Measurements from ENCODE around the gene METTL25B.

METTL25B gene

DNA sequence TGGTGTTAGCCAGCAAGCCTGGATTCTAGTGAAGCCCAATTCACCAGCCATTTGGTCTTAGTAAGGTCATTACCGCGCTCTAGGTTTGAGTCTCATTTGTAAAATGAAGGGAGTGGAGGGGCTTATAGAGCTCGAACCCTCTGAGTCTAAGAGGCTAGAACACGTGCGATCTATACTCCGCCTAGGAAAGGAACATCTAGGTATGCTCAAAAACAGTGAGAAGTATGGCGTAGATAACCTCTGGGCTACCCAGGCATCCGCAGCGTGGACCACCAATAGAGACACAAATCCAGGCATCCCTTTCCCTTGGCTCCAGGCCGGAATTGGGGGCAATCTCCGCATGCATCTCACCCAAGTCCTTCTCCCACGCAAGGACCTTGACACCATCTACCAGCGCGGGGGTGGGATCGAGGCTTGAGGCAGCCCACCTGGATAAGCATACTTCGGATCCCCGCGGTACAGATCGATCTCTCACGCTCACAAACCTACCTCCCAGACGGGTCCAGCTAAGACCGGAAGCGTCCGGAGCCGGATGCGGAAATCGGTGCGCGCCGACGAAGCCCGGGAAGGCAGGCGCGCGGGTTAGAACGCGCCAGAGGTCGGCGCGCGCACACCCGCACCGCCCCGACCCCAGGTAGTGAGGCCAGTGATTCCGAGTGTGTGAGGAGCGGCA, at the start of gene METTL25B:
Gene METTL25B, plus strand, starts transcription at position 544 of the 673 bp plus-strand sequence. CDS start 636 bp downstream, outside the sequence.
- DNase-seq (ENCODE audit: low read depth in 3 of 3, low spot score in 1 of 3), result peak in 1 of 3 donors; percentile 58

- no peak for DNase-seq (ENCODE audit: low read depth in 3 of 3, low spot score in 1 of 3)
These were observed 48.2 kb upstream of the METTL25B start for GRCh38 chr1:156680056-156680455.

DNA sequence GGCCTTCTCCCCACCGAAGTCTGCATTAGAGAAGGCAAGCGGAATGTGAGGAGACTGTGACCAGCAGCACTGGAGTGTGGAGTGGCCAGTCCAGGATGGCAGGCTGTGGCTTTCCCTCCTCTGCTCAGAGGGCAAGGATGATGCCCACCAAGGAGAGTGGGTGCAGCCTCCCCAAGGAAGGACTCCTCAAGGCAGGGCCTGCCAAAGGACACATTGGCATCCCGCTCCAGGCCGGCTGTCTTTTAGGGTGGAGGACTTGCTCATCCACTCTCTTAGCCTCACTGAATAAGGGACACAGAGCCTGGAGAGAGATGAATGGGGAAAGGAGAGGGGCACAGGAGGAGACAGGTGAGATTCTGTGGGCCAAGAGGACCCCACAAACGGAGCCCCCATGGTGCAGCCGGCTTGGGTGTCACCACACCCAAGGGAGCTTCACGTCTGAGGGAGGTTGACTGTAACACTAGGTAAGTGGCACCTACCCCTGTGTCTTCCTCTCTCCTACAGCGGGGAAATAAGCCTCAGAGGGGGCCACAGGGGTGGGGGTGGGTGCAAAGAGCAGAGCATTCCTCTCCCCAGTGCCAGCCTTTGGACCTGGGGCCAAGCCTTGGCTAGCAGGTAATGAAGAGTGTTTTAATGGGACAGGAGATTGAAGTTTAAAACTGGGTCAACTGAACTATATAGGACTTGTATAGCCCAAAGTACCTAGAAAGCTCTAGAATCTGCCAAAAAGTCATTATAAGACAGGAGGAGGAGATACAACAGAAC, 46.9 kb upstream of the METTL25B start:
- DNase-seq (ENCODE audit: low read depth in 3 of 3, low spot score in 1 of 3), result no peak

DNA sequence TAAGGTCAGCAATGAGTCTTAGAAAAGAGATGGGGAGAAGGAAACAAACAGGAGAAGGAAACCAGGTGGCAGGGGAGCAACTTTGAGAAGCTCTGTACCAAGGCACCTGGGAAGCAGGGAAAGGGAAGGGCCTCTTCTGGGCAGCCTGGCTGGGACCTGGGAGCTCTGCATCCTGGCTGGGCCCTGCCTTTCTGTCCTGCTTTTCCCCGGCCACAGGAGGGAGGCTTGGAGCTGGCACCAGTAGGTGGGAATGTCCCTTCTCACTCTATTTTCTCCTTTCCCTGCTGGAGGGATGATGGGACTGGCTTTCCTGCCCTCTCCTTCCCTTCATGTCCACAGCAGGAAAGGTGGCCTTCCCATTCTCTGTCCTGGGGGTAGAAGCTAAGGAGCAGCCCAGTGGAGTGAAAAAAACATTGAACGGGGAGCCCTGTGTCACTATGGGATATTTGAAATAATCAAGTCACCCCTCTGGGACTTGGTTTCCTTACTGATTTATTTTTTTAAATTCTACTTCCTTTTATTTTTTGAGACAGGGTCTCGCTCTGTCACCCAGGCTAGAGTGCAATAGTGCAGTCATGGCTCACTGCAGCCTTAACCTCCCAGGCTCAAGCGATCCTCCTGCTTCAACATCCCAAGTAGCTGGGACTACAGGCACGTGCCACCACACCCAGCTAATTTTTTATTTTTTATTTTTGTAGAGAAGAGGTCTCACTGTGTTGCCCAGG, 45.9 kb upstream of the METTL25B start:
- DNase-seq (ENCODE audit: low read depth in 3 of 3, low spot score in 1 of 3), result no peak

GRCh38 chr1:156684227-156684782, 44.0 kb upstream of the METTL25B start:
- DNase-seq (ENCODE audit: low read depth in 3 of 3, low spot score in 1 of 3), result no peak

- peak; percentile 51 to 55 (median 51) for DNase-seq (ENCODE audit: low read depth in 3 of 3, low spot score in 1 of 3)
These were observed 39.0 kb upstream of the METTL25B start for GRCh38 chr1:156689035-156689952.

DNA sequence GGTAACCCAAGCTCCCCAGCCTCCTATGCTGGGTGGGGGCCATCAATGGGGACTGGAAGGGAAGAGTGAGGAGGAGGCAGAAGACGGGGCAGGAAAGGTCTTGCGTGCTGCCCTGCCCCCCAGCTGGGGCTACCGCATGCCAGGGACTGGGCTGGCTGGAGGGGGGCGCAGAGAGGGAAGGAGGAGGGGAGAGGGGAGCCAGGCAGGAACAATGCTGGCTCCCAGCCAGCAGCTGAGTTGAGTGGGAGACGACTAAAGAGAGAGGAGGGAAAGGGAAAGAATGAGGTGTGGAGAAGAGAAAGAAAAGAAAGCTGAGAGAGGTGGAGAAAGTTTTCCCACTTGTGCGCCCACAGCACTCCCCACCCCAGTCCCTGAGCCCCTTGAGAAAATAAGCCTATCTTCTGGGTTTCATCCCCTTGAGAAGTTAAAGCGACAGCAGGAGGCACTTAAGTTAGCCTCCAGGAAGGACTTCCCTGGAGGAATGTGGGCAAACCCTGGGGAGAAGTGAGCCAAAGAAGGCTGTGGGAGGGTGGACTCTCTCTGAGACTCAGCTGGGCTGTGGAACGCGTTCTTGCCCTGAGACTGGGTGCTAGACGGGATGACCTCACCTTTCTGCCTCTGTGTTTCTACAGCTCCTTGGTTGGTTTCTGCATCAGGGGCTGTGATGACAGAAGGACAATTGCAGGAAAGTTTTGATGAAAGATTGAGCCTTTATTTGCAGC, 38.2 kb upstream of the METTL25B start:
- no peak for DNase-seq (ENCODE audit: low read depth in 3 of 3, low spot score in 1 of 3)

DNA sequence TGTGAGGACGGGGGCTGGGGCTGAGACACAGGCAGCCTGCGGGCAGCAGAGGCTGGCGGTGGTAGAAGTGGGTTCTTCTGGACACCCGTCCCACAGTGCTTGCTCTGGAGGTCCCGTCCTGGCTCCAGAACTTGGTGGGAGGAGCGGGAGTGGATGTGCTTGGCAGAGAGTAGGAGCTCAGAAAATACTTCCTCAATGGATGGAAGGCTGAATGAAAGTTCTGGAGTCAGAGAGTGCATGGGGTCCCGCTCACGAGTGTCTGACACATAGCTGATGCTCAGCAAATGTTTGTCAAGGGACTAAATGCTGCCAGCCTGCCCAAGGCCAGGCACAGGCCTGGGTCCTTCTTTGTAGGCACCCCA, 37.6 kb upstream of the METTL25B start:
- DNase-seq (ENCODE audit: low read depth in 3 of 3, low spot score in 1 of 3), result no peak

DNA sequence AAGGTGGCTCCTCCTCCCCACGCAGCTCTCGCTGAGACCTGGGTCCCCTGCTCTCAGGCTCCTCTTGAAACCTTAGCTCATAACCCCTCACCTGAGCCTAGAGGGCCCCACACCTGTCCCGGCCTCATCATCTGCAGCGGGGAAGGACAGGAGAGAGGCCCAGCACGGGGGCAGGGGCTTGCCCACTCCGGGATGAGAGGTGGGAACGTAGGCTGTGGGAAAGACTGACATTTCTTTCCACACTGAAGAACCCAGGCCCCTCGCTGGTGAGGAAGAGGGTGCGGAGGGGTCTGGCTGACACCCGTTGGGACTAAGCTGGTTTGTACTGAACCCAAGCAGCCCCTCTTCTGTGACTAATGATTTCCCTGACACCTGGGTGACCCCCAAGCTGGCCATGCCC, 37.1 kb upstream of the METTL25B start:
- DNase-seq (ENCODE audit: low read depth in 3 of 3, low spot score in 1 of 3), result no peak

- no peak for DNase-seq (ENCODE audit: low read depth in 3 of 3, low spot score in 1 of 3)
These were observed 36.4 kb upstream of the METTL25B start for GRCh38 chr1:156691665-156692440.

- no peak for DNase-seq (ENCODE audit: low read depth in 3 of 3, low spot score in 1 of 3)
These were observed 35.8 kb upstream of the METTL25B start for GRCh38 chr1:156692441-156692924.

GRCh38 chr1:156692925-156693847, 35.1 kb upstream of the METTL25B start:
- DNase-seq (ENCODE audit: low read depth in 3 of 3, low spot score in 1 of 3), result no peak

DNA sequence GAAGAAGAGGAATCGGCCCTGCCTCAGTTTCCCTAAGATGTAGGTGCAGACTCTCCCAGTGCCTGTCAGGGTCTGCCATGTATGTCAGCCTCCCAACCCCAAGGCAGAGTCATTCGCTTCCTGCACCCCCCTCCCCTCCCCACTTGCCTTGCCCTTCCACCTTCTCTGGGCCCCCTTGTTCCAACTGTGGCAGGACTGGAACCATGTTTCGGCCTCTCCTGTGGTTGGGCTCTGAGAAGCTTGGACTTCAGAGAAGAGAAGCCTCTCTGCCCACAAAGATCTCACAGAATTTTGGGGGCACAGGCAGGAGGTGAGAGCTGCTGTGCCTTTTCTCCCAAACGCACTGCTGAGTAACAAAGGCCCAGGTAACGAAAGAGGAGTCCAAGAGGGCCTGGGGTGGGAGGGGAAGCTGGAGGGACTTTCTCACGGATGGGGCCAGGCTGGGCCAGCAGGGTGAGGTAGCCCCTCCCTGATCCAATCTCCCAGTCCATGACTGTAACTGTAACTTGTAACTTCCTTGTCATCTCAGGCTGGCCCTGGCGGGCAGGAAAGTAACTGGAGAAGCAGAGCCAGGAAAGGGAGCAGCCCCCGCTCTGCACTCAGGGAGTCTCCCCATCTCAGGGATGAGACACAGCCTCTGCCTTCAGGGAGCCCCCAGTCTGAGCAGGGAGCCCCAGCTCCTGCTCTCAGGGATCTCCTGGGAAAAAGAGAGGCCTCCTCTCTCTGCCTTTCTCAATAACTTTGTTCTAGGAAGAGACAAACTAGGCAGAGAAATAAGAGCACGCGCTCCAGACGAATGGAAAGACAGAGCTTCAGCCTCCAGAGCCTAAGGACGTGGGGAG, 34.2 kb upstream of the METTL25B start:
- no peak for DNase-seq (ENCODE audit: low read depth in 3 of 3, low spot score in 1 of 3)

- no peak for DNase-seq (ENCODE audit: low read depth in 3 of 3, low spot score in 1 of 3)
These were observed 33.6 kb upstream of the METTL25B start for GRCh38 chr1:156694690-156694962.

GRCh38 chr1:156696755-156697154, 31.5 kb upstream of the METTL25B start:
- no peak for DNase-seq (ENCODE audit: low read depth in 3 of 3, low spot score in 1 of 3)

GRCh38 chr1:156697481-156697880, 30.8 kb upstream of the METTL25B start:
- no peak for DNase-seq (ENCODE audit: low read depth in 3 of 3, low spot score in 1 of 3)

DNA sequence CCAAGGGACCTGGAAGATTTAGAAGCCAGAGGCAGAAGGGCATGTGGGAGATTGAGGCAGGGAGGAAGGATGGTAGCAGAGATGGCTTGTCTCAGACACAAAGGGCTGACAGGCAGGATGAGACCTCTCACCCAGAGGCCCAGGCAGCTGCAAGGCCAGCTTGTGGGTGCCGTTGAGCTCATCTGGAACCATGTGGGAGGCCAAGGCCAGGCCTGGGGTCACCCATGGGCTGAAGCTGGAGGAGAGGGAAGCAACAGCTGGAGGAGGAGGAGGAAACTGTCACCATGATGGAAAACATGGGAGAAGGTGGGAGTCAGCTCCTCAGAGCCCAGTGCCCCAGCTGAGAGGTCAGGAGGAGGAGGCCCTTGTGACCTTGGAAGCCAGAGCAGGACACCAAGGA, 29.3 kb upstream of the METTL25B start:
- DNase-seq (ENCODE audit: low read depth in 3 of 3, low spot score in 1 of 3), result no peak
